ENCODE data around the gene C2CD2.

The C2CD2 gene

GRCh38 chr21:41929248-41929647 lies 24.6 kb downstream of the C2CD2 start:
- DNase-seq = no peak

GRCh38 chr21:41928621-41929220 lies 25.1 kb downstream of the C2CD2 start:
- no peak for DNase-seq

- DNase-seq = no peak
Measured at GRCh38 chr21:41927727-41928409, 25.9 kb downstream of the C2CD2 start.

GRCh38 chr21:41926807-41927171 lies 27.0 kb downstream of the C2CD2 start:
- DNase-seq = no peak

GRCh38 chr21:41926117-41926806 lies 27.6 kb downstream of the C2CD2 start:
- no peak for DNase-seq

GRCh38 chr21:41925767-41926116 lies 28.1 kb downstream of the C2CD2 start:
- DNase-seq = no peak

- DNase-seq = no peak
Measured at GRCh38 chr21:41924368-41924754, 29.5 kb downstream of the C2CD2 start.

- DNase-seq = peak; percentile 34
Measured at GRCh38 chr21:41923631-41924367, 30.0 kb downstream of the C2CD2 start.

- DNase-seq = no peak
Measured at GRCh38 chr21:41923186-41923585, 30.6 kb downstream of the C2CD2 start.

- no peak for DNase-seq
Measured at GRCh38 chr21:41921021-41921420, 32.8 kb downstream of the C2CD2 start.

GRCh38 chr21:41920476-41920875 lies 33.3 kb downstream of the C2CD2 start:
- no peak for DNase-seq

- DNase-seq = no peak
Measured at GRCh38 chr21:41919666-41920398, 34.0 kb downstream of the C2CD2 start.

- no peak for DNase-seq
Measured at GRCh38 chr21:41918561-41919358, 35.1 kb downstream of the C2CD2 start.

- DNase-seq = no peak
Measured at GRCh38 chr21:41917531-41917930, 36.3 kb downstream of the C2CD2 start.

GRCh38 chr21:41916888-41917433 lies 36.9 kb downstream of the C2CD2 start:
- no peak for DNase-seq

- no peak for DNase-seq
Measured at GRCh38 chr21:41914965-41915364, 38.9 kb downstream of the C2CD2 start.

GRCh38 chr21:41914358-41914757 lies 39.5 kb downstream of the C2CD2 start:
- no peak for DNase-seq

GRCh38 chr21:41913230-41913629 lies 40.6 kb downstream of the C2CD2 start:
- DNase-seq = no peak

GRCh38 chr21:41908829-41909228 lies 45.0 kb downstream of the C2CD2 start:
- no peak for DNase-seq

GRCh38 chr21:41907496-41908258 lies 46.1 kb downstream of the C2CD2 start:
- DNase-seq = no peak

- DNase-seq = no peak
Measured at GRCh38 chr21:41906770-41907169, 47.0 kb downstream of the C2CD2 start.

All from right hindlimb (tissue), 1 donor.